Mucosa of descending colon (tissue), 3 donors: ENCODE measurements around the gene AMBN. TPM values are rescaled to one million over a fixed set of nuclear protein-coding genes. Genes with fewer than 3 reads are reported as not detected.
"Not testable (repeated sequence)": the region's sequence is repeated elsewhere in the genome, so short reads cannot be mapped to it uniquely, and the experiment has no call there.

Experiments
- ATAC-seq: fragments of 200-7000 bp; cut with Tn5 transposase; one replicate; pipeline ENCODE4 v1.9.1; 2020; ENCODE audit warnings: mild to moderate bottlenecking, moderate library complexity
- DNase-seq, 3 donors: peaks; one replicate each; pipeline ENCODE4 v3.0.0-alpha.2; 2020
- H3K36me3 ChIP-seq: fragments of 200-600 bp; one replicate; pipeline ENCODE4 v1.8.0; 2021; ENCODE audit warnings: low read depth, mild to moderate bottlenecking
- H3K4me1 ChIP-seq: fragments of 200-600 bp; one replicate; pipeline ENCODE4 v1.8.0; 2021; ENCODE audit warnings: low read depth, mild to moderate bottlenecking
- H3K4me3 ChIP-seq: fragments of 200-600 bp; one replicate; pipeline ENCODE4 v1.8.0; 2021; ENCODE audit warnings: mild to moderate bottlenecking
- H3K9me3 ChIP-seq: fragments of 200-600 bp; one replicate; pipeline ENCODE4 v1.8.0; 2021; ENCODE audit warnings: mild to moderate bottlenecking
- CTCF ChIP-seq: fragments of 200-600 bp; IDR thresholded peaks from one replicate; pipeline ENCODE4 v1.8.0; 2022; ENCODE audit warnings: antibody characterized with exemption, mild to moderate bottlenecking
- intact Hi-C, 2 donors: fragments of 100-400 bp; cut with DNase I in 1 of 2; cut with micrococcal nuclease in 1 of 2; formaldehyde crosslinking; loops; one replicate each; pipeline versions ENCODE4 v1.11.0 to v1.11.1; 2022; cut with DNase I, micrococcal nuclease
- total RNA-seq, 3 donors: library from RNA; stranded (reverse); fragmentation: NEBNext Ultra II Directional in 2 of 3; extraction: Animal tissue kit (Norgen Biotek cat#: 25700) in 2 of 3; gene quantifications; one replicate each; pipeline versions ENCODE4 v1.2.1 to v1.2.4, GENCODE V29; 2021 to 2023
- donor health status: DM: no; HTN: no; CAD: no; lungs with moderate emphysema.
- donor health status: DM: no; HTN: no; CAD: no.
- donor health status: DM: no; HTN: yes; CAD: no.

Gene AMBN
- total RNA-seq, 3 donors from 2014 or later = not detected

DNA sequence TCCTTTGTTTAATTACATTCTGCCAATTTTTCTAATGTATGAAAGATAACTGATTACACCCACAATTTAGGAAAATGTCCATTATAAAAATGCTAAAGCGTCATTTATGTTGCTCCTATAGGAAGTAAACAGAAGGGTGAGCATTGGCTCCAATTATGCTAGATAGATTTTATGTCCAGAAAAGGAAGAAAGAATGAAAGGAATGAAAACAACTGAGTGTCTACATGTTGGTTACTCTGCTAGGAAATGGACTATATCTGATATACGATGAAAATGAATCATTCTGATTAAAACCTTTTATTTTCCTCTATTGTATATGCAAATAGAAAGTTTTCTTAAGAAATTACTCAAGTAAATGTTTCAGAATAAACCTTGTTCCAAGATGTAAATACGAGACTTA lies 38.1 kb downstream of the AMBN start:
- Histone ChIP-seq H3K36me3 (no peaks in the 10 kb centered on the region), H3K4me3 (no peak overlapping the region), H3K4me1 (no peaks in the 10 kb centered on the region), H3K9me3 (no peaks in the 10 kb centered on the region)
- TF ChIP-seq CTCF = no peak
- ATAC-seq (no peak), DNase-seq (no peak)
- intact Hi-C loops = no loop called here

- no peak for ATAC-seq
Measured at GRCh38 chr4:70632028-70632427, 40.0 kb downstream of the AMBN start.

GRCh38 chr4:70634482-70634881 lies 42.4 kb downstream of the AMBN start:
- ATAC-seq (no peak), DNase-seq (no peak)
- no peak for TF ChIP-seq CTCF
- Histone ChIP-seq H3K9me3 (no peaks in the 10 kb centered on the region), H3K36me3 (no peaks in the 10 kb centered on the region), H3K4me1 (no peaks in the 10 kb centered on the region), H3K4me3 (no peak overlapping the region)
- intact Hi-C loops = no loop called here

More at GRCh38 chr4:70632028-70632427, 40.0 kb downstream of the AMBN start:
- Histone ChIP-seq H3K9me3 (no peaks in the 10 kb centered on the region), H3K4me3 (no peak overlapping the region), H3K4me1 (no peaks in the 10 kb centered on the region), H3K36me3 (no peaks in the 10 kb centered on the region)
- intact Hi-C loops = no loop called here
- no peak for DNase-seq
- no peak for TF ChIP-seq CTCF

DNA sequence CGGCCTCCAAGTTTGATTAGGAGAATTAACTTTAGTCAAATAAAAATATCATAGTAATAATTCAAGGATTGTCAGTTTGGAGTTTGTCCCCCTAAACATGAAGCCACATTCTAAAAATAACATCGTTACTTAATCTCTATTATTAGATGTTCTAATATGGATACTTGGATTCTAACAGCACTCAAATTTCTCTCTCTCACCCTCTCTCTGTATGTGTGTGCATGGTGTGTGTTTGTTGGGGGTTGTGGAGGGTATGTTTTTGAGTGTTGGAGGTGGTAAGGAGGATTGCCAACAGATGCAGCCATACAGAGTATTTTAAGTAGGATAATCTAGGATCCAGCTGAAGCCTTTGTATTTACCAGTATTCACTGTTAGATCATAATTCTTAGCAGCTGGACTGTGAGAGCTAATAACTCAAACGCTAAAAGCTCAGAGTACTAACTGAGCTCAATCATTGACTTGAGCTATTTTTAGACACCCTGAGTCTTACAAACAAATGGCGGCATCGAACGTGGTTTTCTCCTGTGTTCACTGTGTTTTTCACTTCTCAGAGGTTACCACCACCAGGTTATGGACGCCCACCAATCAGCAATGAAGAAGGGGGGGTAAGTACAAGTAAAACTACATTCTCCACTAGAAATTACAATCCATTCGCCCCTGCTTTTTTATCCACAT lies 45.3 kb downstream of the AMBN start:
- no peak for DNase-seq
- H3K4me3 ChIP-seq = no peak overlapping the region
- no peak for ATAC-seq
- no peaks in the 10 kb centered on the region for H3K4me1 ChIP-seq
- TF ChIP-seq CTCF = no peak
- no peaks in the 10 kb centered on the region for H3K9me3 ChIP-seq
- intact Hi-C loops = no loop called here
- H3K36me3 ChIP-seq = no peaks in the 10 kb centered on the region

DNA sequence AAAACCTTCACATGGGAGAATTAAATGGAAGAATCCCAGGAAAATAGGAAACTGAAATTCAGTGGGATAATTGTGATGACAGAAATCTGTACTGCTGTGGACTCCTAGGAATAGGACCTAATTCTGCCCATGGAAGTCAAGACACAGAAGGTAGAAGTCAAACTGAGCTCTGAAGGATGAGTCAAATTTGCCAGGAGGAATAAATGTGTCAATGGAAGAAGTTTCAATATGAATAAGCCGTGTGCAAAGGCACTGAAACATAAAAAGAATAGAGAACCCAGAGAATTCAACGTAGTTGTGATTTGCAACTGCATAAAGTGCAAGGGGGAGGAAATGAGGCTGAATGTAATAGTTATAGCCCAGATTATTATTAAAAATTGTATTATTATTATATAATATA lies 48.1 kb downstream of the AMBN start:
- Histone ChIP-seq H3K4me3 (no peak overlapping the region), H3K36me3 (no peaks in the 10 kb centered on the region), H3K4me1 (no peaks in the 10 kb centered on the region), H3K9me3 (no peaks in the 10 kb centered on the region)
- no peak for DNase-seq
- ATAC-seq = no peak
- intact Hi-C loops = no loop called here
- TF ChIP-seq CTCF = no peak

- not testable (repeated sequence) for H3K4me1 ChIP-seq, ATAC-seq, H3K36me3 ChIP-seq, H3K9me3 ChIP-seq, DNase-seq, H3K4me3 ChIP-seq
- intact Hi-C loops = loop anchor here in 1 of 2 donors (10.0 kb wide), 1 partner anchor 364 kb away; no protein-coding TSS in a partner anchor
Measured at GRCh38 chr4:70650741-70651140, 58.7 kb downstream of the AMBN start.
